HG03025 (cell line): ENCODE results near the gene BGN.
A peak's percentile ranks its signal among the peaks of the same experiment; 100 is the strongest.

Experiments
- ATAC-seq: cut with Tn5 transposase; IDR thresholded peaks from one replicate; pipeline ENCODE4 v1.9.1; 2021; ENCODE audit warnings: mild to moderate bottlenecking, moderate library complexity; ENCODE audit not compliant: unreplicated experiment, low FRiP score

Gene BGN

DNA sequence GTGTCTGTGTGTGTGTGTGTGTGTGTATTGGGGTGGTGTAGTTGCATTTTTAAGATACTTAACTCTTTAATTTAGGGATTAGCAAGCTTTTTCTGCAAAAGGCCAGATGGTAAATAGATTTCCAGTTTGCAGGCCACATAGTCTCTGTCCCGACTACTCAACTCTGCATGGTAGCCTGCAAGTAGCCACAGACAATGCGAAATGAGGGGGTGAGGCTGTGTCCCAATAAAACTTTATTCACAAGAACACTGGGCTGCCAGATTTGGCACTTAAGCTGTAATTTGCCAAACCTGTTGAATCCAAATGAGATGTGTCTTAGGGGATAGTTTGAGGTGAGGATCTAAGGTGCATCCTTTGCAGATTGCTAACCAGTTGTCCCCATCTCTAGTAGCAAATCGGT, 29.5 kb downstream of the BGN start:
- no peak for ATAC-seq

DNA sequence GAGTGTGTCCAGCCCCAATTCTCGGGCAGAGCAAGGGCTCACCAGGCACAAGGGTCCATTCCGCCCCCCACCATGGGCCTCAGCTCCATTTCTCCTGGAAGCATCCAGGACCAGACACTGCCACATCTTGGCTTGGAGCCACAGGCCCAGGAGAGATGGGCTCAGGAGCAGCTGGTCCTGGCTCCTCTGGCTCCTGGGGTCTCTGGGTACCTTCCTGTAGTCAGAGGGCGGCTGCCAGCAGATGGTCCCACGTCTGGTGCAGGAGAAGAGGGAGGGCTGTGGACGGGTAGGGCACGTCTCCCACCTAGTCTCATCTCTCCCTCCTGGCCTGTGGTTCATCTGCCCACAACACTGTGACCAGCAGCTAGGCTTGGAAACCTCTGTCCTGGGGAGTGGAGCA, 30.7 kb downstream of the BGN start:
- ATAC-seq = no peak

DNA sequence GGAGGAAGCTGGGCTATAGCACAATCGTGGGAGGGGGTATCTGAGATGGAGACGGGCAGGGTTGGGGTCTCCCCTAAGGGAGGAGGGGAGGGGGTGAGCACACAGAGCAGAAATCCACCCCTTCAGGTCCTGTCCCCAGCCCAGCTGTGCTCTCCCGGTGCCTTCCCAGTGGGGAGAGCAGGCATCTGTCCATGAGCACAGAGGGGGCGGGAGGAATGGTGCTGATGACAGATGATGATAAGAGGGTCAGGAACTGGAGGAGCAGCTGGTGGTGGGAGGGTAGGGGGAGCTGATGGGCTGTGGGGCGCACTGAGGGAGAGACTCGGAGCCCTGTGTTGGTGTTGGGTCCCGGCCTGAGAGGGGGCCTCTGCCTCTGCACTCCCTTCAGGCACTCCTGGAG, 31.3 kb downstream of the BGN start:
- no peak for ATAC-seq

DNA sequence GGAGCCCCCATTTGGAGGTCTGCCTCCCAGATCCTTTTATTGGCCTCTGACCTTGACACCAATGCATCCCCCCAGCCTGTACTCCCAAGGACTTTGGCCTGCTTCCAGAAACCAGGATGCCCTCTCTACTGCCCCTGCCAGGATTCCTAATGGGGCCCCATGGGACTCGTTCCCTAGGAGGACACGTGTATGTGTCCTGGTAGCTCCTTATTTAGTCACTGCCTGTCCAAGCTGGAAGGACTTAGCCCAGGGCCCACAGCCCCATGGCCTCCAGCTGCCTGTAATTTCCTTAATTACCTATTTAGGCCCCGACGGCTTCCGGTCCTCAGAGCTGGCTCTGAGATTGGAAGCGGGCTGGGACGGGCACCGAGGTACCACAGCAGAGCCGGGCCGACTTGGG, 32.0 kb downstream of the BGN start:
- ATAC-seq = no peak

DNA sequence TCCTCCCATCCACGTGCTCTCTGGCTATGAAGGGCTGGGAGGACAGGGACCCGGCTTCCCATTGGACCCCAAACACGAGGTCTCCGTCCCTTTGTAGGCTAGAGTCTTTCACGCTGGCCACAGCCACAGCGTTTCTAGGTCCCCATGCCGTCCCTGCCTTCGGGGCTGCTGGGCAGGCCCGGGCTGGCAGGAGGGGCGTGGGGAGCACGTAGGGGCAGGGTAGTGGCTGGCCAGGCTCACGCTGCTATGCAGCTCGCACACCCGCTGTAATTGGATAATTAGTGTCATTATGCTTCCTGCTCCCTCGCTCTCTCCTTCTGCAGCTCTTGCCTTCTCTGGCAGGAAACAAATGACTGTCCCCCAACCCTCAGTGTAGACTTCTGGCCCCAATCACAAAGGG, 32.4 kb downstream of the BGN start:
- ATAC-seq = no peak

DNA sequence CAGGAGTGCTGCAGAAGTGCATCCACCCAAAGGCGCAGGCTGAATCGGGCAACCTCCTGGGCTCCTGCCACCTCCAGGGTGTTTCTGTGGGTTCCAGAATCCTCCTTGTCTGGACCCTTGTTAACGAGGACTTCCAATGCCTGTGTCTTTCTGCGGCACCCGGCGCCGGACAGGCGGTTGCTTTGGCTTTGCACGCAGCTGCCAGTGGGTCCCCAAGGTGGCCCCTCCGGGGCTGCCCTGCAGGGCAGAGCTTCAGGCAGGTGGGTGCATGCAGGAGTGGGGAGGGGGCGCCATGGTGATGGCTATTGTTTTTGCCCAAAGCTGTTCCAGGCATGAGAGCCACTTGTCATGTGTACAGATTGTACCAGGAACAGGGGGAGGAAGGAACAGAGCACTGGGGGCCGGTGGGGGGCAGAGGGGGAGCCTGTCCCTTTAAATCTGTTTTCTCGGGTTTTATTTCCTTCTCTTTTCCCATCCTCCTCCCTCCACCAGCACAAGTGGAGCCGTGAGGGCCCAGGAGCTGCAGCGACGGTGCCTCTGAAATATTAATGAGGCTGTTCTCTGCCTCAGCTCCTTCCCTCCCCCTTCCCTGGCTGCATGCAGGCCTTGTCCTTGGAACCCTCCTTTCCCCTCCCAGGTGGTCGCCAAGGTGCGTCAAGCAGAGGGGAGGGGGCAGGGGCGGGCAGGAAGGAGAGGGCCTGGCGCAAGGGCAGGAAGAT, 35.8 kb downstream of the BGN start:
- ATAC-seq = no peak

DNA sequence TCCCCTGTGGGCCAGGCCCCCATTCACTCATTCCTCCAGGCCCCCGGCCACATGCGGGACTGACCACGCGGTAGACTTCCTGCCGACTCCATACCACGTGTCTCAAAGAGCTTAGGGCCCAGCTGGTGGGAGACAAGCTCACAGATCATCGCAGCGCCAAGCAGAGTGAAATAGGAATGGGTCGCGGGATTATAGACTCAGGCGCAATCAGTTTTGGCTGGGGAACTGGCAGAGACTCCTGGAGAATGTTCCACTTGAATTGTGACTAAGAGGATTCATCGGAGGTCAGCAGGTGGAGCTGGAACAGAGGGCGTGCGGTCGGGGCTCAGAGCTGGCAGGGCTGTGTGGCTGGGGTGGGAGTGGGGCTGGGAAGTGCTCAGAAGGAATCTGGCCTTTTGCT, 38.3 kb downstream of the BGN start:
- no peak for ATAC-seq

DNA sequence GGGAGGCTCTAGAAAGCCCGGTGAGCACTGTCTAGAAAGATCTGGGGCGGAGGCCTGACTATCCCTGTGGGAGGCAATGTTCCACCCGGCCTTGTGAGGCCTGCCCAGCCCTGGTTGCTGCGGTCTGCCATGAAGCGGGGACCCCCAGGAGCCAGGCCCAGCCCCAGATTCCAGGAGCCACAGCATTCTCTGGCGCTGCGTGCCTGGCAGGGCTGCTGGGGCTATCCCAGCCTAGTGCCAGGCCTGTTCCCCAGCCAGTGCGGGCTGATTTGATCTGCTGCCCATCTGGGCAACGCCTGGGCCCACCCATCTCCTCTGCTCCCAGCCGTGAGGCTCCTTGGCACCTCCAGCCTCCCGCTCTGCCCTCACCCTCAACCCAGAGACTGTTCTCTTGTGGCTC, 42.3 kb downstream of the BGN start:
- ATAC-seq = no peak

DNA sequence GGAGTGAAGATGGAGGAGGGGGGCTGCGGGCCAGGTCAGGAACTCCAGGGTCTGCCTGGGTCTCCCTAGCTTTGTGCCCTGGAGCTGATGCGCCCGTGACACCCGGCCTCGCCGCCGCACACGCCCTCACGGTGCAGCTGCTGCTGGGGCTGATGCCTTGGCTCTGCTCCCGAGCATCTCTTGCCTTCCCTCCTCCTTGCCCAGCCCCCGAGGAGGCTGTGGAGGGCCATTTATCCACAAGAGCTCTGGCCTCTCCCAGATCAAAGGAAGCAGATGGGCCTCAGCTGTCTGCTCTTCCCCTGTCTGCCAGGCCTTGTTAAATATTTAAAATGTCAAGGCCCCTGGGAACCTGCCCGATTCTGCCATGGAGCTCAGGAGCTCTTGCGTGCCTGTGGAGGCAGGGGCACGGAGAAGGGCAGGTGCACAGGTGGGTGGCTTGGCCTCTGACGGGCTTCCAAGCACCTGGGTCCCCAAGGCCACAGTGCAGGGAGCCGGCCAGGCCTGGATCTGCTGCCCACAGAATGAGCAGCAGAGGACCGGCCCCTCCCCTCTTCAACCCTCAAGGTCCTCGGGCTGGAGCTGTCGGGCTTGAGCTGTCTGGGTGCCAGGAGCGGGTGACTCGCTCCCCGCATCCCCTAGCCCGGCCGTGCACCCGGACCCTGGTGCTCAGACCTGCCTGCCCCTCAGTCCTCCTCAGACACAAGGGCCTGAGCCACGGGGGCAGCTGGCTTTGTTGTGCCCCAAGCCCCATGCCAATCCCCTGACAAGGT, 42.9 kb downstream of the BGN start:
- ATAC-seq = no peak

DNA sequence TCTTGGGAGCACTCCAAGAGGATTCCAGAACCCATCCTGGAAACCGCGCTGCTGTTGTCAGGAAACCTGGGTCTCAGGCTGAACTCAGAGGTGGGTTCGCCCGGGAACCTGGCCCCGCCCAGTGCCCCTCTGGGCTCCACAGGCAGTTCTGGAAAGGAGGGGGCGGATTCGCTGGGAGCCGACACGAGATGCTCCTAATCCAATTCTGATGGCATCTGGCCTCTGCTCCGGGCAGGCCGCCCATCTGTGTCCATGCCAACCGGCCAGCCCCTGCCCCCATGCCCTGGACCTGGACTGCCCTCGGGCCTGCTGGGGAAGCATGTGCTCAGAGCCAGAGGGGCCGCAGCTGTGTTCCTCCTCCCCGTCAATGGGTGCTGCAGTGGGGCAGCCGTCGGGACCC, 43.6 kb downstream of the BGN start:
- ATAC-seq = no peak

DNA sequence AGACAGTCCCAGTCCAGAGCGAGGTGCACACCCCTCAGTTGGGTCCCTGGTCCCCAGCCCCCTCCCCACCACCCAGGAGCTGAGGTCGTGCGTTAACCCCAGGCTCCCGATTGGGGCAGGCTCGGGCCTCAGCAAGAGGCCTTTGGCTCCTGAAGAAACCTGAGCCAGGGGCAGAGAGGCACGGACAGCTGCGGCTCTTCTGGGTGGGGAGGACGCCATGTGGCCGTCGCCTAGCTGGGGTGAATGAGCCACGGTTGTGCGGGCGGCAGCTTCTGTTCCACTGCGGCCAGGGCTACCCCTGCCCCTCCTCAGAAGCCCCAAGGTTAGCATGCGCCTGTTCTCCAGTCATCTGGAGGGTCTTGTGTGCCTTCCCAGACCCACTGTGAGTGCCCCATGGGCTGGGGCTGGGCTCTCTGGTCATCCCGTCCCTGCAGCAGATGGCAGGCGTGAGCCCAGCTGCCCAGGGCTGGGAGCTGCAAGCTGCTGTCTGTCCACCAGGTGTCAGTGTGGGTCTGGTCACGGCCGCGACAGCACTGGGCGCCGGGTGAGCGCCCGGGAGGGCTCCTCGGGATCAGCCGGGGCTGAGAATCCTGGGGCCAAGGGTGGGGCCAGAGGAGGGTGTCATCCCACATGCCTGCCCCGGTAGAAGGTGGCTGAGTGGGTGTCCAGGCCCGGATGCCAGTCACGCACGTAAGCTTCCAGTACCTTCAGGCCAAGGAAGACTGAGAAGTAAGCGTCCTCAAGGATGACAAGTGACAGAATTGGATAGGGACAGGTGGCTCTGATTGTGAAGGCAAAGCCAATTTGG, 44.6 kb downstream of the BGN start:
- peak; percentile 51 for ATAC-seq

DNA sequence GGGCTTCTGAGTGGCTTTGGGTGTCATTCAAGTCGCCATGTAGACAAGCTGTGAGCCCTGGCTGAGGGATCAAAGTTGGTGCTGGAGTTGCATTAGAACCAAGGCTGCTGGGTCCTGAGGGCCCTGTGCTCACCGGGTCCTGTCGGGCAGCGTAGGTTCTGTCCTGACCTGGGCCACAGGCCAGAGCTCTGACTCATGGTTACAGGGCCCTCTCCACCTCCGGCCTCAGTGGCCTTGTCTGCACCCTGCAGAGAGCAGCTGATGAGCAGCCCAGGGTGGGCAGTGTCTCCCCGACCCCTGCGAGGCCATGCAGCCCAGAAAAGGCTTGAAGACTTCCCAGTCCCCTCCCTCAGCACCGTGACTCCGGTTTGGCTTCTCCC, 45.2 kb downstream of the BGN start:
- no peak for ATAC-seq

DNA sequence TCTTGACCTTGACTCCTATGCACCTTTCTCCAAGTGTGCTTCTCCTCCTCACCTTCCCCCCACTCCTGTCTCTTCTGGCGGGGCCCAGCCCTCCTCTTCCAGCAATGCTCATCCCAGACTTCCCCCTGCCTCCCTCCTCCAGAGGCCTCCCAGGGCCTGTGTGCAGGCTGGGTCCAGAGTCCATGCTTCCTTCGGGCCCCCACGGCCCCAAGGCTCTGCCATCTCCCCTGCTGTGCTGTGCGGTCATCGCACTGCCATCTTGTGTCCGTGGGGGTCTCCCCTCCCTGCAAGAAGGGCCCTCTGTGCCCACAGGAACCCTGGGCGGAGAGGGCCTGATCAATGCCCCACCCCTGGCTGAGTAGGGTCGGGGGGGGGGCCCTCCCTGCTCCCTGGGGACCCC, 49.9 kb downstream of the BGN start:
- no peak for ATAC-seq

DNA sequence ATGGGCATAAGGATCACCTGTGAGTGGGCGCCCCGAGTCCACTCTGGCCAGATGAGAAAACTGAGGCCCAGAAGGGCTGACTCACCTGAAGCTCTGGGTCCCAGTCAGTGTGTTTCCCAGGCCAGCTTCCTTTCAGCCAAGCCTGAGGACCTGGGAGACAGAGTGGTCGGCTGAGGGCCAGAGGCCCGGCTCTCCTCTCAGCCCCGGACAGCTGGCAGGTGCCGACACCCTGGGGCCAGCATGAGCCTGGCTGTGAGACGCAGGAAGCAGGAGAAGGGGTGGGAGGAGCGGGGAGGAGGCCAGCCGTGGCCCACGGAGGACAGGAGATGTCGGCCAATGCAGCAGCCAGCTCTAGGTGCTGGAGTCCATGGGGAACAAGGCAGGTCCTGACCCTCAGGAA, 51.6 kb downstream of the BGN start:
- no peak for ATAC-seq

DNA sequence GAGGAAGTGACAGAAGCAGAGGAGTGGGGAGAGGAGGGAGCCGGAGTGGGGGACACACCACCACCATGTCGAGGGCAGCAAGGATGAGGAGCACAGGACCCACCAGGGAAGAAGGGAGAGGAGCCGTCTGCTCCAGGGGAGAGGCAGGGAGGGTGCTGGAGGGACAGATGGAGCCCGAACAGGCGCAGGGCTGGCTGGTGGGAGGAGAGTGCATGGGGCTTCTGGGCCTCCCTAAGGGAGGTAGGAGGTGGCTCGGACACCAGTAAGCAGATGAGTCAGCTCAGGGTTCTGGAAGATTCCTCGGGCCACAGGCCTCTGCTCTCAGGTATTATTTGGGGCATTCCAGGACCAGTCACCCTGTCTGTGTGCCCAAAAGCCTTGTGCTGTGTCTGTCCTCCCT, 52.4 kb downstream of the BGN start:
- ATAC-seq = no peak

DNA sequence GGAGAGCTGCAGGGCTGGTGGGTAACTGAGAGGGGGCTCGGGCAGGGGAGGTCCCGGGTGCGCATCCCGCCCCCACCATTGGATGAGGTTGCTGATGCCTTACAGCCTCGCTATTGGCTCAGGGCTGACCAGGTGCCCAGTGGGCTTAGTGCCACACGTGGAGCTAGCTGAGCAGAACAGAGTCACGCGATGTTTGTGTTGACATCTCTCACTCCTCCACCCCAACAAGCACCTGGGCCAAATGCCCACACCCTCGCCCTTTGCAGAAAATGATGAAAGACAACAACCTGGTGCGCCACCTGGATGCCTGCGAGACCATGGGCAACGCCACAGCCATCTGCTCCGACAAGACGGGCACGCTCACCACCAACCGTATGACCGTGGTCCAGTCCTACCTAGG, 54.5 kb downstream of the BGN start:
- ATAC-seq = no peak

DNA sequence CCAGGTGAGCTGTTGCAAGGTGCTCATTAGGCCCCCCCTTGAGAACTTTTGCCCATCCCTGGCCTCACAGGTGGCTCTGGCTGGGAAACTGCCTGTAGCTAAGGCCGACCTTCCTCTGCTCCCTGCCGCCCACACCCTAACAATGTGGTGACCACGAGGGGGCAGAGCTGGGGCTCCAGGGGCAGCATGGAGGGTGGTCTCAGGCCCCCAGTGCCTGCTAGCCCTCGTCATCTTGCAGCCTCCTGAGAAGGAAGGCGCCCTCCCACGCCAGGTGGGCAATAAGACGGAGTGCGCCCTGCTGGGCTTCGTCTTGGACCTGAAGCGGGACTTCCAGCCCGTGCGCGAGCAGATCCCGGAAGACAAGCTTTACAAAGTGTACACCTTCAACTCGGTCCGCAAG, 55.0 kb downstream of the BGN start:
- no peak for ATAC-seq

DNA sequence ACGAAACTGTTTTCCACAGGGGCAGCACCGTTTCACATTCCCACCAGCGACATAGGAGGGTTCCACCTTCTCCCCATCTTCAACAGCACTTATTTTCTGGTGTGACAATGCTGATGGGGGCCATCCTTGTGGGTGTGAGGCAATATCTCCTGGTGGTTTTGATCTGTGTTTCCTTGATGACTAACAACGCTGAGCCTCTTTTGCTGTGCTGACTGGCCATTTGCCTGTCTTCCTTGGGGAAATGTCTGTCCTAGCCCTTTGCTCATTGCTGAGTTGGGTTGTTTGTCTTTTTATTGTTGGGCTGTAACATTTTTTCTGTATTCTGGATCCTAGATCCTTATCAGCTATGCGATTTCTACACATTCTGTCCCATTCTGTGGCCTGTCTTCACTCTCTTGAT, 56.4 kb downstream of the BGN start:
- no peak for ATAC-seq

DNA sequence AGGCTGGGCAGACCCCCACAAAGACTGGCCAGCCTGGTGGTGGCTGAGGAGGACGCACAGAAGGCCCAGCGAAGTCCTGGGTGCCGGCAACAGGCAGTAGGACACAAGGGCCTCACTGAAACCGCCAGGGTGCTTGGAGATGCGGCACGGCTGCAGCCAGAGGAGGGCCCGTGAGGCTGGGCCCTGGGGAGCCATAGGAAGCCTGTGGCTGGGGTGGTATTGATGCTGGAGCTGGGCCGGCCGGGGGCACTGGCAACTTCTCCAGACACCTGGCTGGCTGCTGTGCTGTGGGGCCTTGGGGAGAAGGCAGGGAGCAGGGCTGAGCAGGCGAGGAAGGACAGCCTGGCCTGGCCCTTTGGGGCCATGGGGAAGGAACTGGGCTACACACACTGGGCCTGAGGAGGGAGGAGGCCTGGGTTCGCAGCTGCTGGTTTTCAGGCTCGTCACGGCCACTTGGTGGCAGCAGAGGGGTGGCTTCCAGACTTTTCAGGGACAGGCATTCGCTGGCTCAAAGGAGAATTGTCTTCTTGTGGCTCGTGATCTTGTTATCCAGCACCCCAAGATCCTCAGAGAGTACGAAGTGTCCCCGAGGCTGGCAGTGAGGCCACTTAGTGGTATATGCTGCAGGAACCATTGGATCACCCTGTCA, 59.9 kb downstream of the BGN start:
- no peak for ATAC-seq

DNA sequence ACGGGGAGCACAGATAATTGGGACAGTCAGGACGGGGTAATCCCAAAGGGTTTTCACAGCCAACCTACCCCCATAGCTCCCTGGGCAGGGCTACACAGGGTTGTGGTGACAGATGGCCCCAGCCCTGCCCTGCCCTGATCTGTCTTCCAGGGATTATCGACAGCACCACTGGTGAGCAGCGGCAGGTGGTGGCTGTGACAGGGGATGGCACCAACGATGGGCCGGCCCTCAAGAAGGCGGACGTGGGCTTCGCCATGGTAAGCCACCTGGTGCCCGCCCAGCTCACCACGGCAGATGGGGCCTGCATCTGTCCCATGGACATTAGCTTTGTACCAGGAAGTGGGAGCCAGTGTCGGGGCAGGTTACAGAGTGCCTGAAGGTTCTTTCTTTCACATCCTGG, 62.0 kb downstream of the BGN start:
- ATAC-seq = no peak
